Measurements from ENCODE around the gene SASH1.
A peak's percentile ranks its signal among the peaks of the same experiment; 100 is the strongest.

SASH1 gene

GRCh38 chr6:148303616-148304015 is 39.0 kb upstream of the SASH1 start:
- no peak for TF ChIP-seq CTCF (conservative IDR thresholded peaks at IDR 0.05; ENCODE audit: control insufficient read depth, insufficient read depth, low read depth, low read length)
- no peak overlapping the region for H3K4me3 ChIP-seq (ENCODE audit: control insufficient read depth, low read depth, low read length)
- DNase-seq (ENCODE audit: low read depth) = no peak

GRCh38 chr6:148304976-148305375 is 37.7 kb upstream of the SASH1 start:
- no peak for TF ChIP-seq CTCF (conservative IDR thresholded peaks at IDR 0.05; ENCODE audit: control insufficient read depth, insufficient read depth, low read depth, low read length)
- no peak overlapping the region for H3K4me3 ChIP-seq (ENCODE audit: control insufficient read depth, low read depth, low read length)
- DNase-seq (ENCODE audit: low read depth) = peak; percentile 60

- TF ChIP-seq CTCF (conservative IDR thresholded peaks at IDR 0.05; ENCODE audit: control insufficient read depth, insufficient read depth, low read depth, low read length) = no peak
- H3K4me3 ChIP-seq (ENCODE audit: control insufficient read depth, low read depth, low read length) = no peak overlapping the region
- no peak for DNase-seq (ENCODE audit: low read depth)
These were observed 36.4 kb upstream of the SASH1 start for GRCh38 chr6:148306286-148306685.

DNA sequence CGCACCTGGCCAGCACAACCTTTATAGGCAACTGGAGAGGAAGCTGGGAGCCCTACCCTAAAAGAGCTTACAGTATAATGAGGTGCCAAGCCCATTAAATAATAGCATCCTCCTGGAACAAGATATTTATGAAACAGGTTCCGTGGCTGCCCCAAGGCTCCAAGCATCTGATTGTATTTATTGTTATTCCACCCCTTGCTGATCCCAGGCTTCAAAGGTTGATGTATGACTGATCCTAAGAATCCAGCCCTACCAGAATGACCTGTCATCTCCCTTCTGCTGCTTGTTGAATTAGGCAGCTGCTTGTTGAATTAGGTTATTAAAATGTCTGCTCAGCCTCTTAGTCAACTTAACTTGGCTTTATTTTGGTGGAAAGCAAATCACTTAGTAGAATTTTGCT is 35.2 kb upstream of the SASH1 start:
- no peak for DNase-seq (ENCODE audit: low read depth)
- TF ChIP-seq CTCF (conservative IDR thresholded peaks at IDR 0.05; ENCODE audit: control insufficient read depth, insufficient read depth, low read depth, low read length) = no peak
- H3K4me3 ChIP-seq (ENCODE audit: control insufficient read depth, low read depth, low read length) = no peak overlapping the region

GRCh38 chr6:148309301-148309700 is 33.3 kb upstream of the SASH1 start:
- H3K4me3 ChIP-seq (ENCODE audit: control insufficient read depth, low read depth, low read length) = no peak overlapping the region
- DNase-seq (ENCODE audit: low read depth) = no peak
- no peak for TF ChIP-seq CTCF (conservative IDR thresholded peaks at IDR 0.05; ENCODE audit: control insufficient read depth, insufficient read depth, low read depth, low read length)

DNA sequence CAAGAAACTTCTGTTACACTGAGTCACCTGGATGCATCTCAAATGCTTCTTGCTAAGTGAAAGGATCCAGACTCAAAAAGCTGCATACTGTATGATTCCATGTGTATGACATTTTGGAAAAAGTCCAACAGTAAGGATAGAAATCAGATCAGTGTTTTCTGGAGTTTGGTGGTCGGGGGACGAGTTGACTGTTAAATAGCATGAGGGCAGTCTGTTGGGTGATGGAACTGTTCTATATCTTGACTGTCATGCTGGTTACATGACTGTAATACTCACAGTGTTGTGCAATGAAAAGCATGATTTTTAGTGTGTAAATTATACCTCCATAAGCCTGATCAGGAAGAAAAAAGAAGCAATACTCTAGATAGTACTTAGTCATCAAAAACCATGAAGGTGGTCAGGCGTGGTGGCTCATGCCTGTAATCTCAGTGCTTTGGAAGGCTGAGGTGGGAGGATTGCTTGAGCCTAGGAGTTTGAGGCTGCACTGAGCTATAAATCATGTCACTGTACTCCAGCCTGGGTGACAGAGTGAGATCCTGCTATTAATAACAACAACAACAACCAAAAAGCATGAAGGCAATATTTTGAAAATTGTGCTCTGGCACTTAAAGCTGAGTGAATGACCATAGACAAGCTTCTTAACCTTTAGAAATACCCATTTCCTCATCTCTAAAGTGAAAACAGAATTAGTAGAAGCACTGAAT is 30.5 kb upstream of the SASH1 start:
- H3K4me3 ChIP-seq (ENCODE audit: control insufficient read depth, low read depth, low read length) = no peak overlapping the region
- DNase-seq (ENCODE audit: low read depth) = peak; percentile 62
- no peak for TF ChIP-seq CTCF (conservative IDR thresholded peaks at IDR 0.05; ENCODE audit: control insufficient read depth, insufficient read depth, low read depth, low read length)

GRCh38 chr6:148313488-148313887 is 29.1 kb upstream of the SASH1 start:
- no peak overlapping the region for H3K4me3 ChIP-seq (ENCODE audit: control insufficient read depth, low read depth, low read length)
- no peak for TF ChIP-seq CTCF (conservative IDR thresholded peaks at IDR 0.05; ENCODE audit: control insufficient read depth, insufficient read depth, low read depth, low read length)
- DNase-seq (ENCODE audit: low read depth) = no peak

All from fibroblast of mammary gland (primary cell).